Tibial artery (tissue), 4 donors: ENCODE results near the gene CERKL.

Source experiments
- DNase-seq, 2 donors: peaks; one replicate each; pipeline ENCODE4 v3.0.0-alpha.2; 2019
- H3K27ac ChIP-seq, 2 donors: fragments of 200-600 bp; sonication (generic) in 1 of 2; 1 replicate in 1 of 2; 2 replicates in 1 of 2; pipeline ENCODE4 v1.5.1; 2018 to 2019; ENCODE audit warnings: mild to moderate bottlenecking in 1 of 2
- H3K27me3 ChIP-seq, 2 donors: fragments of 200-600 bp; sonication (generic) in 1 of 2; one replicate each; pipeline versions ENCODE4 v1.5.1 to v1.6.0; 2016 to 2019
- H3K36me3 ChIP-seq, 3 donors: fragments of 200-600 bp; sonication (generic) in 2 of 3; one replicate each; pipeline ENCODE4 v1.5.1; 2016 to 2019; ENCODE audit warnings: mild to moderate bottlenecking in 2 of 3
- H3K4me1 ChIP-seq, 4 donors: fragments of 200-600 bp; sonication (generic) in 2 of 4; 1 replicate in 3 of 4; 2 replicates in 1 of 4; pipeline ENCODE4 v1.5.1; 2016 to 2019
- H3K4me3 ChIP-seq, 2 donors: fragments of 200-600 bp; sonication (generic) in 1 of 2; 1 replicate in 1 of 2; 2 replicates in 1 of 2; pipeline ENCODE4 v1.5.1; 2018 to 2019; ENCODE audit warnings: mild to moderate bottlenecking in 2 of 2
- H3K9me3 ChIP-seq, 3 donors: fragments of 200-600 bp; sonication (generic) in 1 of 3; one replicate each; pipeline ENCODE4 v1.5.1; 2016 to 2019
- CTCF ChIP-seq, 2 experiments: fragments of 200-600 bp in 1 of 2; fragments of 450-650 bp in 1 of 2; IDR thresholded peaks; one replicate each; pipeline ENCODE4 v1.5.1; 2017 to 2019; ENCODE audit warnings: antibody characterized with exemption in 2 of 2, mild to moderate bottlenecking in 1 of 2, moderate library complexity in 1 of 2
- intact Hi-C: fragments of 100-400 bp; cut with DNase I; formaldehyde crosslinking; loops from one replicate; pipeline ENCODE4 v1.15.0; 2023; ENCODE audit warnings: low total_unique reads

The CERKL gene

GRCh38 chr2:181554061-181554830 is 102.7 kb downstream of the CERKL start:
- no peak overlapping the region for H3K27ac ChIP-seq
- H3K4me3 ChIP-seq, result no peak overlapping the region
- TF ChIP-seq CTCF (IDR thresholded peaks at IDR 0.05), result no peak
- no peaks in the 10 kb centered on the region for H3K36me3 ChIP-seq
- intact Hi-C loops, result no loop called here
- H3K4me1 ChIP-seq, result no peaks in the 10 kb centered on the region
- no peak for DNase-seq
- H3K27me3 ChIP-seq, result no peaks in the 10 kb centered on the region
- no peaks in the 10 kb centered on the region for H3K9me3 ChIP-seq

- H3K4me1 ChIP-seq, result no peaks in the 10 kb centered on the region
- intact Hi-C loops, result no loop called here
- no peak for DNase-seq
- no peak overlapping the region for H3K4me3 ChIP-seq
- no peaks in the 10 kb centered on the region for H3K9me3 ChIP-seq
- no peaks in the 10 kb centered on the region for H3K27me3 ChIP-seq
- H3K27ac ChIP-seq, result no peak overlapping the region
- no peak for TF ChIP-seq CTCF (IDR thresholded peaks at IDR 0.05)
- H3K36me3 ChIP-seq, result no peaks in the 10 kb centered on the region
Observed at GRCh38 chr2:181553244-181553643, 103.7 kb downstream of the CERKL start.

- Histone ChIP-seq H3K4me1 (no peaks in the 10 kb centered on the region), H3K27me3 (no peaks in the 10 kb centered on the region), H3K27ac (no peak overlapping the region), H3K9me3 (no peaks in the 10 kb centered on the region), H3K36me3 (no peaks in the 10 kb centered on the region), H3K4me3 (no peak overlapping the region)
- DNase-seq, result no peak
- TF ChIP-seq CTCF (IDR thresholded peaks at IDR 0.05), result no peak
- intact Hi-C loops, result no loop called here
Observed at GRCh38 chr2:181552808-181553207, 104.1 kb downstream of the CERKL start.

GRCh38 chr2:181546086-181546485 is 110.8 kb downstream of the CERKL start:
- no peaks in the 10 kb centered on the region for H3K27me3 ChIP-seq
- no peaks in the 10 kb centered on the region for H3K4me1 ChIP-seq
- no peaks in the 10 kb centered on the region for H3K9me3 ChIP-seq
- intact Hi-C loops, result no loop called here
- no peak overlapping the region for H3K4me3 ChIP-seq
- no peaks in the 10 kb centered on the region for H3K36me3 ChIP-seq
- no peak for DNase-seq
- no peak for TF ChIP-seq CTCF (IDR thresholded peaks at IDR 0.05)
- no peak overlapping the region for H3K27ac ChIP-seq

- no peak for TF ChIP-seq CTCF (IDR thresholded peaks at IDR 0.05)
- Histone ChIP-seq H3K27ac (no peak overlapping the region), H3K4me1 (no peaks in the 10 kb centered on the region), H3K27me3 (no peaks in the 10 kb centered on the region), H3K36me3 (no peaks in the 10 kb centered on the region), H3K9me3 (no peaks in the 10 kb centered on the region), H3K4me3 (no peak overlapping the region)
- DNase-seq, result no peak
- intact Hi-C loops, result no loop called here
Observed at GRCh38 chr2:181542170-181542569, 114.7 kb downstream of the CERKL start.
